ENCODE results near the gene LGALS9C.
"Not testable (repeated sequence)": the region's sequence is repeated elsewhere in the genome, so short reads cannot be mapped to it uniquely, and the experiment has no call there.

The LGALS9C gene

GRCh38 chr17:18476508-18477308, at the start of gene LGALS9C:
LGALS9C (plus strand) TSS chr17:18476789; CDS start chr17:18476855, 66 bp downstream.
- DNase-seq (ENCODE audit: low spot score), result not testable (repeated sequence)

DNA sequence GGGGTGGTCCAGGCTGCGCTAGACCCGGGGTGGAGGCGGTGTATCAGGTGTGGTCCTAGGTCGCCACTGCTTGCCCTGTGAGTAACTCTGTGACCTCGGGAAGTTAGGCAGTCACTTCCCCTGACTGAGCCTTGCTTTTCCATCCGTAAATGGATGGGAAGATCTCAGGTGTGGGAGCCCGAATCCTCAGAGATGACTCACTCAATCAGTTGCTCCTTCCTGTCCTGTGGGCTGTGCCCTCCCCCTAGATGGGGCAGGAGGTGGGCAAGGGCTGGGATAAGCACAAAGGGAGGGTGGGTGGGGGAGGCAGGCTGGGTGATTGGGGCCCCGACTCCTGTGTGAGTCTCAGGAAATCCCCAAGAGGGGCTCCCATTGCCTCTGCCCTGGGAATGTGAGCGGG, 44.4 kb upstream of the LGALS9C start:
- not testable (repeated sequence) for DNase-seq (ENCODE audit: low spot score)

DNA sequence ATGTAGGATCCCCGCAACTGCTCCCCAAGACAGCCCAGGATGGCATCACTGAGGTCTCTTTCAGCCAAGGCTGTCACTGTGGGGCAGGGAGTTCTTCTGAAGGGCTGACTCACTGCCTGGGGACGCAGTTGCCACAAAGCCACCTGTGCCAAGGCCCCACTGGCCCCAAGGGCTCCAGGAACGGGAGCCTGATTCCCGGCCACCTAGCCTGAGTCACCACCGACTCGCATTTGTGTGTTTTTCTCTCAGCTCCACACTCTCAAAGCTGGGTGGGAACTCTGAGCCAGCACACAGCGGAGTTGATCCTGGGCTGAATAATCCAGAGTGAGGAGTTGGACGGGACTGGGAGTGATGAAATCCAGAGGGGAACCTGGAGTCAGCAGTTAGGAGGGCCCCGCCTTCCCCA, 37.1 kb upstream of the LGALS9C start:
- DNase-seq (ENCODE audit: low spot score), result not testable (repeated sequence)

GRCh38 chr17:18442093-18442492, 34.5 kb upstream of the LGALS9C start:
- DNase-seq (ENCODE audit: low spot score), result not testable (repeated sequence)

DNA sequence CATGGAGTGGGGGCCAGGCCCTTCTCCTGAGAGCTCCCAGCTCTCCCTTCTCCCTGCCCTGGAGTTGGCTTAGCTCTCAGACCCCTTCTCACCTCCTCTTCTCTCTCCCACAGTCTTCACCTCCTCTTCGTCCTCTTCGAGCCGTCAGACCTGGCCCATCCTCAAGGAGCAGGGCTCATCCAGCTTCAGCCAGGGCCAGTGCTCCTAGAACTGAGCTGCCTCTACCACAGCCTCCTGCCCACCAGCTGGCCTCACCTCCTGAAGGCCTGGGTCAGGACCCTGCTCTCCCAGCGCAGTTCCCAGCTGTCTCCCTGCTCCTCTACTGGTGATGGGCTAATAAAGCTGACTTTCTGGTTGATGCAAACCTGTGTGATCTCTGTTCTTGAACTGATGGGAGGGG, 34.1 kb upstream of the LGALS9C start:
- DNase-seq (ENCODE audit: low spot score), result not testable (repeated sequence)

- not testable (repeated sequence) for DNase-seq (ENCODE audit: low spot score)
Measured at GRCh38 chr17:18447476-18448205, 28.9 kb upstream of the LGALS9C start.

DNA sequence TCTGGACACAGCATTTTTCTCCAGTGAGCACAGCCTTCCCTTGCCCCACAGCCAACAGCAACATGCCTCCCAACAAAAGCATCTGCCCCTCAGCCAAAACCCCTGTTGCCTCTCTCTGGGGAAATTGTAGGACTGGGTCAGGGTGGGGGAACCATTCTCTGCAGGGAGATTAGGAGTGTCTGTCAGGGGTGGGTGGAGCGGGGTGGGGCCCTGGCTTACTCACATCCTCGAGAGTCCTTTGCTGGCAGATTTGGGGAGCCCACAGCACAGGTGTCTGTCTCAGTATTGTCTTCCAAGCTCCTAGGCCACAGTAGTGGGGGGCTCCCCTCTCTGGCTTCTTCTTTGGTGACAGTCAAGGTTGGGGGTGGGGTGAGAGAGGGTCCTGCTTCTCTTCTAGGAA, 28.3 kb upstream of the LGALS9C start:
- DNase-seq (ENCODE audit: low spot score), result not testable (repeated sequence)

DNA sequence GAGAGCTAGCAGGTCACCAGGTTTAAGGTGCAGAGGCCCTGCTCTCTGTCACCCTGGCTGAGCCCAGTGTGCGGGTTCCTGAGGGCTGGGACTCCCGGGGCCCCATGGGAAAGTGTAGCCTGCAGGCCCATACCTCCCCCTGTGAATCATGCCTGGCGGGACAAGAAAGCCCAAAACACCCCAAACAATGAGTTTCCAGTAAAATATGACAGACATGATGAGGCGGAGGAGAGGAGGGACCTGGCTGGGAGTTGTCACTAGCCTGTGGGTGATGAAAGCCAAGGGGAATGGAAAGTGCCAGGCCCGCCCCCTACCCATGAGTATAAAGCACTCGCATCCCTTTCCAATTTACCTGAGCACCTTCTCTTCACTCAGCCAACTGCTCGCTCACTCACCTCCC, 26.8 kb upstream of the LGALS9C start:
- not testable (repeated sequence) for DNase-seq (ENCODE audit: low spot score)

DNA sequence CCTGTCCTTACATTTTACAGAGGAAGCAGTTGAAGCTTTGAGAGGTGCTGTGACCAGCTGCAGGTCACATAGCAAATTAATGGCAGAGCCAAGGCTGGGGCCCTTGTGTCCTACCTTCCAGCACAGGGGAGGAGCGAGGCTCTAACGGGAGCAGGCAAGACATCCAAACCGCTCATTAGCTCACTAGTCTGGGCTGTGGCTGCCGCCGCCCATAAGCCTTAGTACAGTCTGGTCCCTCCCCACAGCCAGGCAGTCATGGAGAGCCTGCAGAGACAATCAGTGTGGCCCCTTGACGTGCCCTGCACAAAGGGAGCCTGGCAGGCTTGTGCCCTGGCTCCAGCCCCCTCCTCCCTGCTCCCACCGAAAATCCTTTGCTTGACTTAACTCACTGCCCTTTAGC, 25.6 kb upstream of the LGALS9C start:
- not testable (repeated sequence) for DNase-seq (ENCODE audit: low spot score)

- not testable (repeated sequence) for DNase-seq (ENCODE audit: low spot score)
Measured at GRCh38 chr17:18451969-18452368, 24.6 kb upstream of the LGALS9C start.

DNA sequence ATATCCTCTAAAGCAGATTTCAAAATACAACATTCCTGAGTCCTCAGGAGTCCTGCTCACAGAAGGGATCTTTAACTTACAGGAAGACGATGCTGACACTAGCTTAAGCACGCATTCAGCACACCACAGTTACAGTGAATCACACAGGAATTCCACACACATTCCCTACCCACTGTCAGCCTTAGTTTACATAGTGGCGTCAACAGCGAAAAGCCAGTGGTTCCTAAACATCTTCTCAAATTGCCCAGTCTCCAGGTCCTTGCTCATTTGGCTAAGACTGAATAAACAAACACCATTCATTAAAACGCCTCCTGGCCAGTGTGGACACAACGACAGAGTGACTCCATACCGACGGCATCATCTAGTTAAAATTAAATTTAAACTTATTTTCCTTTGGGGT, 17.6 kb upstream of the LGALS9C start:
- not testable (repeated sequence) for DNase-seq (ENCODE audit: low spot score)

- not testable (repeated sequence) for DNase-seq (ENCODE audit: low spot score)
Measured at GRCh38 chr17:18463831-18464502, 12.6 kb upstream of the LGALS9C start.

- DNase-seq (ENCODE audit: low spot score), result not testable (repeated sequence)
Measured at GRCh38 chr17:18466250-18466983, 10.2 kb upstream of the LGALS9C start.

DNA sequence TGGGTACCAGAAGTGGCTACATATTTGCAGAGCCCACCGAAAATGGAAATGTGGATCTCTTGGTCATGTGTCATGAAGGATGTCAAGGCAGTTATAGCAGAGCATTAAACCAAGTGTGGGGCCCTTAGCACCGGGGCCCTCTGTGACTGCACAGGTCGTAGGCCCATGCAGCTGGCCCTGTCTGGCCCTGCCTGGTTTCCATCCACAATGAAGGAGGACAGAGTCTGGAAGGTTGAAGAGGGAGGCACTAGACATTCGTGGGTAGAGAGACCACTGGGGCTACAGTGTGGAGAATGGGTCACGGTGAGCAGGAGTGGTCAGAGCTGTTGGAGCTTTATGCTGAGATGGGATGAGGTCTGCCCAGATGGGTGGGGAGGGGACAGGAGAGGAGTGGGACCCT, 9.6 kb upstream of the LGALS9C start:
- not testable (repeated sequence) for DNase-seq (ENCODE audit: low spot score)

DNA sequence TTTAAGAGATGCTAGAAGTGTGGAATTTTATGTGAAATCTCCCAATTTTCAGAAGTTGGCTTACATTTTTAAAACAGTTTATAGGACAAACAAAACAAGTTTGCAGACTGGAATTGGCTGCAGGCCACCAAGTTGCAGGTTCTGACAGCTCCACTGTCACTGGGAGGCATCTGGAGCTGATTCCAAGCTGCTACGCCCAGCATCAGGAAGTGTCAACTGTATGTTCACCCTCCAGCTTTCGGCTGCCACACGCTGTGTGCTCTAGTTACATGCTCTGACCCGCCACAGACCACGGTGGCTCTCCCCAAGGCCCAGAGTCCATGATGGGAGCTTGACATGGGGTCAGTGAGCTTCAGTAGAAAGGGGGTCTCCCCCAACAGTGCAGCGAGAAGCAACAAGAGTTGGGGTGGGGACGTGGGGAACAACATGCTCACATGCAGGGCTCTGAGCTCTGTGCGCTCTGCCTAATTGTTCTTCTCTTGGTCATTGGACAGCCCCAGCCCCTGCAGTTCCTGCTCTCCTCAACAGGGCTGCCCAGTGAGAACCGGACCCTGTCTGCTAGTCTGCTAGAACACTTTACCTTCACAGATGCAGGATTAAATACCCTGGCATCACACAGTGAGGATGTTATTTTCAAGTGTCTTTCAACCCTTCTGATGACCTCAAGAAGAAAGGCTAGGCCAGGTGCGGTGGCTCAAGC, 8.0 kb upstream of the LGALS9C start:
- not testable (repeated sequence) for DNase-seq (ENCODE audit: low spot score)

- DNase-seq (ENCODE audit: low spot score), result not testable (repeated sequence)
Measured at GRCh38 chr17:18469837-18470236, 6.8 kb upstream of the LGALS9C start.

- not testable (repeated sequence) for DNase-seq (ENCODE audit: low spot score)
Measured at GRCh38 chr17:18470345-18470930, 6.2 kb upstream of the LGALS9C start.

GRCh38 chr17:18473967-18474366, 2.6 kb upstream of the LGALS9C start:
- DNase-seq (ENCODE audit: low spot score), result not testable (repeated sequence)

DNA sequence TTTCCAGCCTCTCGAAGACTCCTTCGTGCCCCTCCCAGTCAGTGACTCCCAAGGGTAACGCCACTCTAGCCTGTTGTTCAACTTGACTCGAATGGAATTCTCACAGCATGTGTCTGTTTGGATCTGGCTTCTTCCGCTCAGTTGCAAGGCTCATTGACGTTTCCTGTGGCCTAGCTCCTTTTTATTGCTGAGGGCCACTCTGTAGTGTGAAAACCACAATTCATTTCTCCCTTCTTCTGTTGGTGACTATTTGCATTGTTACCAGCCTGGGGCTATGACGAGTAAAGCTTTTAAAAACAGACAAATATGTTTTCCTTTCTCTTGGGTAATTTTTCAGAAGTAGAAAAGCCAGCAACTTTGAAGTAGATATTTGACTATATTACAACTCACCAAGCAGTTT, 1.8 kb upstream of the LGALS9C start:
- DNase-seq (ENCODE audit: low spot score), result not testable (repeated sequence)

DNA sequence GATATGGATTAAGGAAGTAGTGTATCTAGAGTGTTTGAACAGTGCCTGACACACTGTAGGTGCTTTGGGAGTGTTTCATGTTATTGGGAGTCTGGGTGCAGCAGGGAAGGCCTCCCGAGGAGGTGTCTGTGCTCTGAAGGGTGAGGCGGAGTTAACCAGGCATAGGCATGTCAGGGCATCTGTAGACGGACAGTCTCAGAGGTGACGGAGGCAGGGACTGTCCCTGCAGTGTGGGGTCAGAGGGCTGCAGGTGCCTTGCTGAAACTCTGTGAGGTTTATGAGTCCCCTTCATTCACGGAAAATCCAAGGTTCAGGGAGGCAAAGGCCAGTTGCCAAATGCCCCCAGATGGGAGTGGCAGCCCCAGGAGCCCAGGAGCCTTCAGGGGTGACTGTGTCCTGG, 778 bp downstream of the LGALS9C start:
- DNase-seq (ENCODE audit: low spot score), result not testable (repeated sequence)

DNA sequence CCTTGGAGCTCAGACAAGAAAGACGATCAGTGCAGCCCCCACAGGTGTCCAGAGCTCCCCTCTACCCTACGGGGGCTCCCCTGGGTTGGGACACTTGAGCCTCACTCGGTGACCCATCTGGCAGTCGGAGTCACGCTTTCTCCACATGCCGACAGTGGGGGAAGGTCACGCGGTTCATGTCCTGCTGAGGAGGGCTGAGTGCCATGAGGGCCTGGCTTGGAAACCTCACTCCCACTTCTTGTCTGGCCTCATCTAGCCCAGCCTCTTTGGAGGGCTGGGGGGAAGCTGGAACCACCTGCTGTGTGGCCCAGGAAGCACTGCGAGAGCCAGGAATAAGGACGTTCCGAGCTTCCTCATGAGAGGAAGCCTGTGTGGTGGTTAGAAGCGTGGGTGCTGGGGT, 1.8 kb downstream of the LGALS9C start:
- not testable (repeated sequence) for DNase-seq (ENCODE audit: low spot score)
